CD1c-positive myeloid dendritic cell (primary cell): Measurements from ENCODE around the gene KCNJ16.
A peak's percentile ranks its signal among the peaks of the same experiment; 100 is the strongest.
"Not testable (repeated sequence)": the region's sequence is repeated elsewhere in the genome, so short reads cannot be mapped to it uniquely, and the experiment has no call there.

Experiments used
- DNase-seq: peaks from one replicate; pipeline ENCODE4 v3.0.0-alpha.2; 2016; ENCODE audit errors: extremely low spot score

KCNJ16 gene

GRCh38 chr17:70074956-70075355 is at the start of gene KCNJ16:
Gene KCNJ16, plus strand, starts transcription at chr17:70075225. Its CDS starts 56,863 bp downstream, at chr17:70132088.
- no peak for DNase-seq

GRCh38 chr17:70028397-70028796 is 46.6 kb upstream of the KCNJ16 start:
- DNase-seq: no peak

GRCh38 chr17:70028978-70029767 is 45.9 kb upstream of the KCNJ16 start:
- DNase-seq: no peak

- no peak for DNase-seq
Measured at GRCh38 chr17:70030371-70030770, 44.7 kb upstream of the KCNJ16 start.

GRCh38 chr17:70031341-70031740 is 43.7 kb upstream of the KCNJ16 start:
- no peak for DNase-seq

GRCh38 chr17:70033165-70033564 is 41.9 kb upstream of the KCNJ16 start:
- DNase-seq: no peak

- no peak for DNase-seq
Measured at GRCh38 chr17:70034158-70034557, 40.9 kb upstream of the KCNJ16 start.

- DNase-seq: no peak
Measured at GRCh38 chr17:70037498-70037897, 37.5 kb upstream of the KCNJ16 start.

- peak; percentile 10 for DNase-seq
Measured at GRCh38 chr17:70040336-70040735, 34.7 kb upstream of the KCNJ16 start.

GRCh38 chr17:70041061-70041460 is 34.0 kb upstream of the KCNJ16 start:
- DNase-seq: no peak

GRCh38 chr17:70041540-70041939 is 33.5 kb upstream of the KCNJ16 start:
- DNase-seq: no peak

- not testable (repeated sequence) for DNase-seq
Measured at GRCh38 chr17:70045780-70046179, 29.2 kb upstream of the KCNJ16 start.

- no peak for DNase-seq
Measured at GRCh38 chr17:70047619-70048419, 27.2 kb upstream of the KCNJ16 start.

GRCh38 chr17:70049801-70050591 is 25.0 kb upstream of the KCNJ16 start:
- DNase-seq: no peak

GRCh38 chr17:70050931-70051330 is 24.1 kb upstream of the KCNJ16 start:
- DNase-seq: no peak

- no peak for DNase-seq
Measured at GRCh38 chr17:70053241-70054234, 21.5 kb upstream of the KCNJ16 start.

GRCh38 chr17:70055000-70055399 is 20.0 kb upstream of the KCNJ16 start:
- no peak for DNase-seq

- no peak for DNase-seq
Measured at GRCh38 chr17:70059071-70059470, 16.0 kb upstream of the KCNJ16 start.

GRCh38 chr17:70059649-70060048 is 15.4 kb upstream of the KCNJ16 start:
- no peak for DNase-seq

GRCh38 chr17:70060415-70060814 is 14.6 kb upstream of the KCNJ16 start:
- no peak for DNase-seq

GRCh38 chr17:70067134-70067533 is 7.9 kb upstream of the KCNJ16 start:
- DNase-seq: no peak
